ENCODE measurements around the gene RBP3.
"Not testable (repeated sequence)": the region's sequence is repeated elsewhere in the genome, so short reads cannot be mapped to it uniquely, and the experiment has no call there.

The RBP3 gene

GRCh38 chr10:47376522-47377220, 28.5 kb downstream of the RBP3 start:
- FAIRE-seq = no peak

GRCh38 chr10:47378183-47378510, 30.0 kb downstream of the RBP3 start:
- FAIRE-seq = no peak

GRCh38 chr10:47378606-47379444, 30.7 kb downstream of the RBP3 start:
- FAIRE-seq = no peak

GRCh38 chr10:47379445-47379785, 31.3 kb downstream of the RBP3 start:
- FAIRE-seq = no peak

- FAIRE-seq = no peak
Observed at GRCh38 chr10:47379901-47380300, 31.7 kb downstream of the RBP3 start.

GRCh38 chr10:47380341-47381102, 32.4 kb downstream of the RBP3 start:
- FAIRE-seq = no peak

- no peak for FAIRE-seq
Observed at GRCh38 chr10:47381103-47381395, 32.9 kb downstream of the RBP3 start.

- FAIRE-seq = no peak
Observed at GRCh38 chr10:47381427-47382379, 33.5 kb downstream of the RBP3 start.

- FAIRE-seq = no peak
Observed at GRCh38 chr10:47383261-47384147, 35.3 kb downstream of the RBP3 start.

GRCh38 chr10:47384148-47384921, 36.2 kb downstream of the RBP3 start, which contains the start of gene ZNF488:
Gene ZNF488 (minus strand): TSS chr10:47384293. CDS start chr10:47368829, 15,464 bp downstream.
- no peak for FAIRE-seq

GRCh38 chr10:47386104-47386503, 37.9 kb downstream of the RBP3 start:
- FAIRE-seq = not testable (repeated sequence)

- no peak for FAIRE-seq
Observed at GRCh38 chr10:47388879-47389278, 40.7 kb downstream of the RBP3 start.

- FAIRE-seq = no peak
Observed at GRCh38 chr10:47389619-47390018, 41.5 kb downstream of the RBP3 start.

GRCh38 chr10:47396311-47396717, 48.2 kb downstream of the RBP3 start:
- no peak for FAIRE-seq

- no peak for FAIRE-seq
Observed at GRCh38 chr10:47397256-47397655, 49.1 kb downstream of the RBP3 start.

- FAIRE-seq = no peak
Observed at GRCh38 chr10:47400251-47400650, 52.1 kb downstream of the RBP3 start.

GRCh38 chr10:47400786-47401185, 52.6 kb downstream of the RBP3 start:
- FAIRE-seq = no peak

GRCh38 chr10:47401210-47401609, 53.0 kb downstream of the RBP3 start:
- no peak for FAIRE-seq

GRCh38 chr10:47401874-47402640, 53.9 kb downstream of the RBP3 start:
- no peak for FAIRE-seq
